OCI-LY7 (cell line): ENCODE measurements around the gene PSAP.

Experiments used
- CTCF ChIP-seq: fragments of 200-600 bp; sonication (generic); conservative IDR thresholded peaks from 2 replicates; pipeline ENCODE4 v1.5.1; 2014; ENCODE audit warnings: mild to moderate bottlenecking, antibody characterized with exemption, low read length, moderate library complexity, mixed read lengths
- EZH2phosphoT487 ChIP-seq: fragments of 200-600 bp; sonication (generic); IDR thresholded peaks from 2 replicates; pipeline ENCODE4 v1.6.1; 2018; ENCODE audit warnings: low read depth, borderline replicate concordance, mild to moderate bottlenecking, mixed run types, antibody characterized with exemption, low read length, moderate library complexity, mixed read lengths

- TF ChIP-seq CTCF (no peak), EZH2phosphoT487 (no peak)
Observed at GRCh38 chr10:71856619-71857018, 5.6 kb upstream of the PSAP start.
